Astrocyte (in vitro differentiated cells and primary cell): ENCODE results near the gene CYRIA. TPM values are rescaled to one million over a fixed set of nuclear protein-coding genes. Genes with fewer than 3 reads are reported as not detected.
A peak's percentile ranks its signal among the peaks of the same experiment; 100 is the strongest.

Source experiments
- DNase-seq: peaks from one replicate; pipeline ENCODE4 v3.0.0-alpha.2; 2010; ENCODE audit warnings: low read depth
- FAIRE-seq: peaks from 2 replicates; lab custom pipeline; 2011; peaks lifted over from hg19 to GRCh38; lab: Jason Lieb, UNC
- H2AFZ ChIP-seq: 2 replicates; pipeline ENCODE4 v1.6.0; 2012; ENCODE audit warnings: low read depth, low read length, inconsistent platforms
- H3K27ac ChIP-seq: 2 replicates; pipeline ENCODE4 v1.5.1; 2011; ENCODE audit warnings: low read depth, low read length, inconsistent platforms
- H3K27me3 ChIP-seq: 2 replicates; pipeline ENCODE4 v1.6.0; 2011; ENCODE audit warnings: low read length, inconsistent platforms; ENCODE audit not compliant: insufficient read depth
- H3K36me3 ChIP-seq: 2 replicates; pipeline ENCODE4 v1.5.1; 2011; ENCODE audit warnings: low read length, inconsistent platforms; ENCODE audit not compliant: insufficient read depth
- H3K4me1 ChIP-seq: 2 replicates; pipeline ENCODE4 v1.5.1; 2011; ENCODE audit warnings: low read length, inconsistent platforms; ENCODE audit not compliant: insufficient read depth
- H3K4me2 ChIP-seq: 2 replicates; pipeline ENCODE4 v1.6.0; 2012; ENCODE audit warnings: low read length, inconsistent platforms
- H3K4me3 ChIP-seq: 2 replicates; pipeline ENCODE4 v1.5.1; 2011; ENCODE audit warnings: low read depth, mild to moderate bottlenecking, low read length, inconsistent platforms; ENCODE audit not compliant: insufficient read depth
- H3K79me2 ChIP-seq: 2 replicates; pipeline ENCODE4 v1.6.0; 2012; ENCODE audit warnings: mild to moderate bottlenecking, low read length, inconsistent platforms; ENCODE audit not compliant: insufficient read depth
- H3K9ac ChIP-seq: 2 replicates; pipeline ENCODE4 v1.6.0; 2012; ENCODE audit warnings: mild to moderate bottlenecking, low read length, inconsistent platforms
- H3K9me3 ChIP-seq: 2 replicates; pipeline ENCODE4 v1.5.1; 2012; ENCODE audit warnings: low read depth, mild to moderate bottlenecking, low read length, inconsistent platforms; ENCODE audit not compliant: insufficient read depth
- H4K20me1 ChIP-seq: 2 replicates; pipeline ENCODE4 v1.6.0; 2012; ENCODE audit warnings: low read length, inconsistent platforms; ENCODE audit not compliant: insufficient read depth
- H3K27ac Mint-ChIP-seq: one replicate; pipeline ENCODE4 v1.8.0; 2021; ENCODE audit warnings: mild to moderate bottlenecking, mixed read lengths; ENCODE audit not compliant: unreplicated experiment
- H3K27me3 Mint-ChIP-seq: one replicate; pipeline ENCODE4 v1.8.0; 2021; ENCODE audit warnings: low read depth, mixed read lengths; ENCODE audit not compliant: unreplicated experiment
- H3K36me3 Mint-ChIP-seq: one replicate; pipeline ENCODE4 v1.8.0; 2021; ENCODE audit warnings: low read depth, mixed read lengths; ENCODE audit not compliant: unreplicated experiment
- H3K4me1 Mint-ChIP-seq: one replicate; pipeline ENCODE4 v1.8.0; 2021; ENCODE audit warnings: low read depth, mixed read lengths; ENCODE audit not compliant: unreplicated experiment
- H3K4me3 Mint-ChIP-seq: one replicate; pipeline ENCODE4 v1.8.0; 2021; ENCODE audit warnings: mild to moderate bottlenecking, moderate library complexity, mixed read lengths; ENCODE audit not compliant: unreplicated experiment
- H3K9me3 Mint-ChIP-seq: one replicate; pipeline ENCODE4 v1.8.0; 2021; ENCODE audit warnings: mild to moderate bottlenecking, mixed read lengths; ENCODE audit not compliant: unreplicated experiment
- EZH2 ChIP-seq: IDR thresholded peaks from 2 replicates; pipeline ENCODE4 v1.6.1; 2012; ENCODE audit warnings: mild to moderate bottlenecking, low read length, inconsistent platforms; ENCODE audit not compliant: insufficient read depth
- total RNA-seq: library from RNA; stranded (reverse); gene quantifications from 2 replicates; pipeline ENCODE4 v1.2.1, GENCODE V29; 2021
- TF ChIP-seq, protein P1 (sequence below): IDR thresholded peaks from 2 replicates; pipeline ENCODE4 v1.5.1; 2011; ENCODE audit warnings: low read depth, mild to moderate bottlenecking, inconsistent platforms, low read length, moderate library complexity; ENCODE audit not compliant: insufficient read depth

The CYRIA gene
- total RNA-seq, 1 donor from 2014 or later: 4.9 TPM

DNA sequence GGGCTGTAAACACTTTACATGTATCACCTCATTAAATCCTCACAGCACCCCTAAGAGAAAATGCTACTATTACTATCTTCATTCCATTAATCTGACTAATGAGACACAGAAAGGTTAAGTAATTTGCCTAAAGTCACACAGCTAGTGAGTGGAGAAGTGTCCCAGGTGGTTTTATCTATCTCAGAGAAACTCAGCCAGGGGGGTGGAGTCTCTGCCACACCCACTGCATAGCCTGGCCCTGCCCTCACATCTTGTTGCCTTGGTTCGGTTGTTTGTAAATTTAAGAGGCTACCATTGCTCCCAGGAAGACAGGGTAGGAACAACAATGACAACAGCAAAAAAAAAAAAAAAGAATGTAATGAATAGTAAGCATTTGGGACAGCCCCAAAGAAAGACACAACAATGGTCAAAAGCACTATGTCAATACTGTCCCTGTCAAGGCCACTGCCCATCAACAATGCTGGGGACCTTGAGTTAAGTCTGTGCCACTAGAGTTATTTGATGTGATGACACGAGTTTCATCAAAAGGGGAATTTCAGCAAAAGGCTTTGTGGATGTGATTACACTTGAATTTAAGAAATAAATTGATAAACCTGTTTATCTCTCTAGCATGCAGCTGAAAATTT lies 17.5 kb downstream of the CYRIA start:
- Mint-ChIP-seq H3K4me1 (peaks cover 45% of the 10 kb centered on the region), H3K27ac (no peak overlapping the region), H3K9me3 (no peaks in the 10 kb centered on the region), H3K4me3 (no peak overlapping the region), H3K27me3 (no peaks in the 10 kb centered on the region), H3K36me3 (no peaks in the 10 kb centered on the region)
- Histone ChIP-seq H2AFZ (no peak overlapping the region), H3K9me3 (no peaks in the 10 kb centered on the region), H3K4me2 (no peak overlapping the region), H3K79me2 (no peaks in the 10 kb centered on the region), H3K36me3 (no peaks in the 10 kb centered on the region), H3K9ac (no peak overlapping the region), H3K27ac (no peak overlapping the region), H3K4me1 (peaks cover 44% of the 10 kb centered on the region), H3K4me3 (no peak overlapping the region), H3K27me3 (no peaks in the 10 kb centered on the region), H4K20me1 (no peaks in the 10 kb centered on the region)
- FAIRE-seq: no peak
- no peak for TF ChIP-seq EZH2
- TF ChIP-seq, protein P1, sequence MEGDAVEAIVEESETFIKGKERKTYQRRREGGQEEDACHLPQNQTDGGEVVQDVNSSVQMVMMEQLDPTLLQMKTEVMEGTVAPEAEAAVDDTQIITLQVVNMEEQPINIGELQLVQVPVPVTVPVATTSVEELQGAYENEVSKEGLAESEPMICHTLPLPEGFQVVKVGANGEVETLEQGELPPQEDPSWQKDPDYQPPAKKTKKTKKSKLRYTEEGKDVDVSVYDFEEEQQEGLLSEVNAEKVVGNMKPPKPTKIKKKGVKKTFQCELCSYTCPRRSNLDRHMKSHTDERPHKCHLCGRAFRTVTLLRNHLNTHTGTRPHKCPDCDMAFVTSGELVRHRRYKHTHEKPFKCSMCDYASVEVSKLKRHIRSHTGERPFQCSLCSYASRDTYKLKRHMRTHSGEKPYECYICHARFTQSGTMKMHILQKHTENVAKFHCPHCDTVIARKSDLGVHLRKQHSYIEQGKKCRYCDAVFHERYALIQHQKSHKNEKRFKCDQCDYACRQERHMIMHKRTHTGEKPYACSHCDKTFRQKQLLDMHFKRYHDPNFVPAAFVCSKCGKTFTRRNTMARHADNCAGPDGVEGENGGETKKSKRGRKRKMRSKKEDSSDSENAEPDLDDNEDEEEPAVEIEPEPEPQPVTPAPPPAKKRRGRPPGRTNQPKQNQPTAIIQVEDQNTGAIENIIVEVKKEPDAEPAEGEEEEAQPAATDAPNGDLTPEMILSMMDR: no peak
- no peak for DNase-seq

- Histone ChIP-seq H3K9me3 (no peaks in the 10 kb centered on the region), H3K27me3 (no peaks in the 10 kb centered on the region), H4K20me1 (no peaks in the 10 kb centered on the region), H3K4me1 (peaks cover 23% of the 10 kb centered on the region), H2AFZ (no peak overlapping the region), H3K4me2 (no peak overlapping the region), H3K4me3 (no peak overlapping the region), H3K27ac (no peak overlapping the region), H3K79me2 (no peaks in the 10 kb centered on the region), H3K36me3 (no peaks in the 10 kb centered on the region), H3K9ac (no peak overlapping the region)
- H3K4me3 Mint-ChIP-seq: no peak overlapping the region
- no peak for DNase-seq
- H3K27me3 Mint-ChIP-seq: no peaks in the 10 kb centered on the region
- H3K9me3 Mint-ChIP-seq: peaks cover 1% of the 10 kb centered on the region
- H3K36me3 Mint-ChIP-seq: no peaks in the 10 kb centered on the region
- TF ChIP-seq, protein P1: no peak
- TF ChIP-seq EZH2: no peak
- no peak for FAIRE-seq
- no peak overlapping the region for H3K27ac Mint-ChIP-seq
- peaks cover 36% of the 10 kb centered on the region for H3K4me1 Mint-ChIP-seq
These were observed 19.7 kb downstream of the CYRIA start for GRCh38 chr2:16645775-16646559.

- H3K4me1 Mint-ChIP-seq: peaks cover 32% of the 10 kb centered on the region
- no peak overlapping the region for H3K4me3 Mint-ChIP-seq
- no peaks in the 10 kb centered on the region for H3K27me3 Mint-ChIP-seq
- Histone ChIP-seq H3K79me2 (no peaks in the 10 kb centered on the region), H4K20me1 (no peaks in the 10 kb centered on the region), H3K27me3 (no peaks in the 10 kb centered on the region), H3K9ac (no peak overlapping the region), H3K4me1 (peaks cover 14% of the 10 kb centered on the region), H3K4me2 (no peak overlapping the region), H3K9me3 (no peaks in the 10 kb centered on the region), H3K36me3 (no peaks in the 10 kb centered on the region), H3K4me3 (no peak overlapping the region), H3K27ac (no peak overlapping the region), H2AFZ (no peak overlapping the region)
- TF ChIP-seq, protein P1: no peak
- TF ChIP-seq EZH2: no peak
- FAIRE-seq (no peak), DNase-seq (peak; percentile 49)
- H3K27ac Mint-ChIP-seq: no peak overlapping the region
- H3K9me3 Mint-ChIP-seq: peaks cover 1% of the 10 kb centered on the region
- no peaks in the 10 kb centered on the region for H3K36me3 Mint-ChIP-seq
These were observed 20.5 kb downstream of the CYRIA start for GRCh38 chr2:16645088-16645487.
